DMS 273 (cell line): ENCODE results near the gene SON.
"Not testable (repeated sequence)": the region's sequence is repeated elsewhere in the genome, so short reads cannot be mapped to it uniquely, and the experiment has no call there.

Source experiments
- DNase-seq: peaks from one replicate; lab custom pipeline; 2025; ENCODE audit not compliant: unreplicated experiment; lab: John Stamatoyannopoulos, UW

Gene SON, protein sequence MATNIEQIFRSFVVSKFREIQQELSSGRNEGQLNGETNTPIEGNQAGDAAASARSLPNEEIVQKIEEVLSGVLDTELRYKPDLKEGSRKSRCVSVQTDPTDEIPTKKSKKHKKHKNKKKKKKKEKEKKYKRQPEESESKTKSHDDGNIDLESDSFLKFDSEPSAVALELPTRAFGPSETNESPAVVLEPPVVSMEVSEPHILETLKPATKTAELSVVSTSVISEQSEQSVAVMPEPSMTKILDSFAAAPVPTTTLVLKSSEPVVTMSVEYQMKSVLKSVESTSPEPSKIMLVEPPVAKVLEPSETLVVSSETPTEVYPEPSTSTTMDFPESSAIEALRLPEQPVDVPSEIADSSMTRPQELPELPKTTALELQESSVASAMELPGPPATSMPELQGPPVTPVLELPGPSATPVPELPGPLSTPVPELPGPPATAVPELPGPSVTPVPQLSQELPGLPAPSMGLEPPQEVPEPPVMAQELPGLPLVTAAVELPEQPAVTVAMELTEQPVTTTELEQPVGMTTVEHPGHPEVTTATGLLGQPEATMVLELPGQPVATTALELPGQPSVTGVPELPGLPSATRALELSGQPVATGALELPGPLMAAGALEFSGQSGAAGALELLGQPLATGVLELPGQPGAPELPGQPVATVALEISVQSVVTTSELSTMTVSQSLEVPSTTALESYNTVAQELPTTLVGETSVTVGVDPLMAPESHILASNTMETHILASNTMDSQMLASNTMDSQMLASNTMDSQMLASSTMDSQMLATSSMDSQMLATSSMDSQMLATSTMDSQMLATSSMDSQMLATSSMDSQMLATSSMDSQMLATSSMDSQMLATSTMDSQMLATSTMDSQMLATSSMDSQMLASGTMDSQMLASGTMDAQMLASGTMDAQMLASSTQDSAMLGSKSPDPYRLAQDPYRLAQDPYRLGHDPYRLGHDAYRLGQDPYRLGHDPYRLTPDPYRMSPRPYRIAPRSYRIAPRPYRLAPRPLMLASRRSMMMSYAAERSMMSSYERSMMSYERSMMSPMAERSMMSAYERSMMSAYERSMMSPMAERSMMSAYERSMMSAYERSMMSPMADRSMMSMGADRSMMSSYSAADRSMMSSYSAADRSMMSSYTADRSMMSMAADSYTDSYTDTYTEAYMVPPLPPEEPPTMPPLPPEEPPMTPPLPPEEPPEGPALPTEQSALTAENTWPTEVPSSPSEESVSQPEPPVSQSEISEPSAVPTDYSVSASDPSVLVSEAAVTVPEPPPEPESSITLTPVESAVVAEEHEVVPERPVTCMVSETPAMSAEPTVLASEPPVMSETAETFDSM (N-terminal part only)

GRCh38 chr21:33542640-33543504 lies at the start of gene SON:
Gene SON (plus strand): TSS chr21:33543038. CDS start chr21:33543093, 55 bp downstream.
- DNase-seq, result peak; percentile 99

DNA sequence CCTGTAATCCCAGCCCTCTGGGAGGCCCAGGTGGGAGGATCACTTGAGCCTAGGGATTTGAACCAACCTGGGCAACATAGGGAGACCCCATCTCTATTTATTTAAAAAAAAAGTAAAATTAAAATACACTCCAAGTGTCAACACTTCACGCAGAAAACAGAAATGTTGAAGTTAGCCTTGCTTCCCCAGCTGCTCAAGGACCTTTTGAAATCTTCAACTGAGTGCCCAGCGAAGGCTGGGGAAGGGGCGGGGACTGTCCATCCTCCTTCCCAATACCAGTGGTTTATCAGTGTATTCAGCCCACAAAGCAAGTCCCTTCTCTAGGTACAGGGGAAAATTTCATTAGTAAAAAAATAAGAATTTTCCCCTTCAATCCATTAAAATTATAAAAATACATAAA lies 49.1 kb upstream of the SON start:
- DNase-seq, result no peak

DNA sequence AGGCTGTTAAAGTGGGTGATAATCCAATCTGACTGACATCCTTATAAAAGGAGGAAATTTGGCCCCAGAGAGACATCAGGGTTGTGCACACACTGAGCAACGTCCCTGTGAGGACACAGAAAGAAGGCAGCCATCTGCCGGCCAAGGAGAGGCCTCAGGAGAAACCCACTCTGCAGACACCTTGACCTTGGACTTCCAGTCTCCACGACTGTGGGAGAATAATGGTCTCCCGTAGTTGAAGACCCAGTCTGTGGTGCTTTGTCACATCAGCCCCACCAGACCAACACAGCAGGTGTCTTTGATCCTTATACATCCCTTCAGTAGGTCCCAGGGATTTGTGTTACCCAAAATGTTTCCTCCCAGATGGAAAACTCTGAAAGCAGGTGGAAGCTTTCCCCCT lies 47.1 kb upstream of the SON start:
- DNase-seq, result peak; percentile 17

DNA sequence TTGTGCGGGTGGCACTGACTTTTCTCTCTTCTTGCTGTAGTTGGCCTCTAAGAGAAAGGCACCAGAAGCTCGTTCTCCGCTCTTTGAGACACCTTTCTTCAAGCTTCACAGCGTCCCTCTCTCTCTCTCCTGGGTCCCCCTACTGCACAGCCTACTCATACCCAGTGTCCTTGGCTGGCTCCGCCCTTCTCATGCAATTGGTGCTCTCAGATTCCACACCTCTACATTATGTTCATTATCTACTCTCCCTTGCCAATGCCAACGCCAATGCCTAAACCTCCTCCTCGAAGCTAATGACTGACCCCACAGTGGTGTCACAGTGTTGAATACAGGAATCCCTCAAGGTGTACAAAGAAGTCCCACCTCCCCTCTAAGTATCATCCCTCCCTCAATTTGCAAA lies 46.5 kb upstream of the SON start:
- peak; percentile 11 for DNase-seq

GRCh38 chr21:33505833-33506232 lies 37.0 kb upstream of the SON start:
- DNase-seq, result no peak

DNA sequence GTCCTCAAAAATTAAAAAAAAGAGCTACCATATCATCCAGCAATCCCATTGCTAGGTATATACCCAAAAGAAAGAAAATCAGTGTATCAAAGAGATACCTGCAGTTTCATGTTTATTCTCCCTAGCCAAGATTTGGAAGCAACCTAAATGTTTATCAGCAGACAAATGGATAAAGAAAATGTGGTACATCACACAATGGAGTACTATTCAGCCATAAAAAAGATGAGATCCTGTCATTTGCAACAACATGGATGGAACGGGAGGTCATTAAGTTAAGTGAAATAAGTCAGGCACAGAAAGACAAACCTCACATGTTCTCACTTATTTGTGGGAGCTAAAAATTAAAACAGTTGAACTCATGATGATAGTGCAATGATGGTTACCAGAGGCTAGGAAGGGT lies 35.8 kb upstream of the SON start:
- not testable (repeated sequence) for DNase-seq

GRCh38 chr21:33510826-33511225 lies 32.0 kb upstream of the SON start:
- no peak for DNase-seq

GRCh38 chr21:33511639-33512038 lies 31.2 kb upstream of the SON start:
- no peak for DNase-seq

DNA sequence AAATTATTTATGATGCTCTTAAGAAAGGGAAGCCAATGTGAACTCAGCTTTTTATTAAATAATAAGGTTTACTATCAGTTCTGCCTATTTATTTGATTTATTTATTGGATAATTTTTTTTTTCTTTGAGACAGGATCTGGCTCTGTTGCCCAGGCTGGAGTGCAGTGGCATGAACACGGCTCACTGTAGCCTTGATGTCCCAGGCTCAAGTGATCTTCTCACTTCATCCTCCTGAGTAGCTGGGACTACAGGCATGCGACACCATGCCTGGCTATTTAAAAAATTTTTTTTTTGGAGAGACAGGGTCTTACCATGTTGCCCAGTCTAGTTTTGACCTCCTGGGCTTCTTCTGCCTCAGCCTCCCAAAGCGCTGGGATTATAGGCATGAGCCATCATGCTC lies 30.4 kb upstream of the SON start:
- DNase-seq, result no peak

DNA sequence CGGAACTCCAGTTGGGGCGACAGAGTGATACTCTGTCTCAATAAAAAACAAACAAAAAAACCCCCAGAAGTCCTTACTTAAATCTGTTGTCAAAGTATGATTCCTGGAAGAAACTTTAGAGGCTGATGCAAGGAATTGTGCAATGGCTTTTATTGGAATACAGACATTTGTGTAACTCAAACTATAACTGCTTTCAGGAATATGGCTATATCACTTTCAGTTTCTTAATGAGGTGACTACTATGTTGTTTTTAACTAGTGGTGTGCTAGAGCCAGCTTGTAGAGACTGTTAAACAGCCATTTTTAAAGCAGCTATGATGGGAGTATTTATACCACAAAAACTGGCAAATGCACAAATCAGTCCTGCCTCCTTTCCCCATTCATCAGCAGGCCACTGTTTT lies 28.6 kb upstream of the SON start:
- no peak for DNase-seq

- no peak for DNase-seq
These were observed 23.9 kb upstream of the SON start for GRCh38 chr21:33518899-33519298.

GRCh38 chr21:33522297-33522952 lies 20.4 kb upstream of the SON start:
- DNase-seq, result peak; percentile 27

DNA sequence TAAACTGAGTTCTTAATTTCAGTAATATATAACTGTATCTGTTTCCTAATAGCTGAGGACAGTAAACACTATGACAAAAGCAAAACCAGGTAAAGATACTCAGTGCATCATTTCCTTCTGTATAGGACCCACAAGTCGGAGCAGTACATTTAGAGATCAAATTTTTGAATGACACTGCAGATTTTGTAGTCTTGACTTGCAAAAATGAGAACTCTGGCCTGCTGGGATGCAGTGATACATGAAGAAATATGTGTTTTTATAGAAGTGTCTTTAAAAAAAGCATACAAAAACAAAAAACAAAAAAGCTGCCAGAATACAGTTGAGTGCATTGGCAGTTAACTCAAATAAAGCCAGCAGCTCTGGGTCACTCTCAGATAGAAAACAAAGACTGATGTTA lies 19.9 kb upstream of the SON start:
- peak; percentile 9 for DNase-seq

DNA sequence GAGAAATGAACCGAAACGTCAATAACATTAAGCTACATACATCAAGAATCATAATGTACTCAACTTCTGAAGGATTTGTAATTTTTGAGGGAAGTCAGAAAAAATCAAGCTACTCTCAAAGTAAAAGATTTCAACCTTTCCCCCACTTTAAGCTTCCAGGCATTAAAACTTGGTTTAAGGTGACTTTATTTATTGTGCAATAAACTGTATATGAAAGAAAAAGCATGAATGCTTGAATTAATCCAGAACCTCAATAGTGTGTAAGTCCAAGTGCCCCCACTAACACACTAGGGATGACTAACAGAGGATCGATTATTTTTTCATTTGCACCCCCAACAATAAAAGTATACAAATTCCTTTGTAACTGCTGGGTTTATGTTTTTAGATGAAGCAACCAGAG lies 11.8 kb upstream of the SON start:
- DNase-seq, result no peak

DNA sequence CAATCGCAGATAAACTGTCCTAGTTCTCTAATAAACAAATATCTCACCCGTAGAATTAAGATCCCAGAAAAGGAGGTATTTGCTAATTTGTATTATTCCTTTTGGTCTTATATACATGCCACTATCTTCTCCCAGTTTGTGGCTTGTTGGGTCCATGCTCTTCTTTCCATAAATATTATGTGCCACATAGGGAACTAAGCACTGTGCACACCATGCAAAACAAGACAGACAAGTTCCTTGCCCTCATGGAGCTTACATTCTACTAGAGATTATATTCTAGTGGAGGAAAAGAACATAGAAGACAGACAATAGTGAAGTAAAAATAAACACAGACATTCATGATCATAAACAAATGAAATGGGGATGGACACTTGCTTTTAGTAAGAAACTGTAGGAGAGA lies 5.6 kb upstream of the SON start:
- DNase-seq, result no peak

DNA sequence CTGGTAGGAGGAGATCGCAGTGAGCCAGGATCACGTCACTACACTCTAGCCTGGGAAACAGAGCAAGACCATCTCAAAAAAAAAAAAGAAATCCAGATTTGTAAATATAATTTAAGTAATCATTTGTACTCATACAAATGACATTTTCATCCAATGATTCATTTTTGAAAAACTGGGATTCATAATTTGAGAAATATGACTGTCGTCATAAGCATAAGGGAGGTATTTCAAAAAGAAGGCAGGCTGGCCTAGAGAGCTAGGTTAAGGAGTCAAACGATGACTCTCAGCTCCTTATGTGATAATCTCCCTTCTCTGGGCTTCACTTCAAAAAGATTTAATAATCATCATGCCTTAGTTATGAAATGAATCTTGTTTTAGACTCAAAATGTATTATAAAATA lies 3.2 kb upstream of the SON start:
- DNase-seq, result no peak

DNA sequence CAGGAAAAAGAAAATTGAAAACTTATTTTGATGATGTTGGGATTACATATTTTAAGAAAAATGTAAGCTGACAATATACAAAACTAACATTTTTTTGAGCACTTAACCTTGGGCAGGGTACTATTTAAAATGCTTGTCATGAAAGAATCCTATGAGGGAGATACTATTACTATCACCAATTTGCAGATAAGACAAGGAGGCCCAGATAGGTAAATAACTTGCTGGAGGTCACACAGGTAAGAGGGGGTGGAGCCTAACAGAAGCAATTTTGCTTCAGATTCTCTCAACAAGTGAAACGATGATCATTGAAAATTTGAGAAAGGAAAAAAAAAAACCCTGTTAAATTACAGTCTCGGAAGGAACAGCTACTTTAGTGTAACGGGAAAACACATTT lies 2.1 kb upstream of the SON start:
- no peak for DNase-seq

GRCh38 chr21:33541105-33541711 lies 1.6 kb upstream of the SON start:
- DNase-seq, result peak; percentile 66
